Measurements from ENCODE around the gene APH1A. TPM values are rescaled to one million over a fixed set of nuclear protein-coding genes. Genes with fewer than 3 reads are reported as not detected.
A peak's percentile ranks its signal among the peaks of the same experiment; 100 is the strongest.

Gene APH1A
- total and polyA plus RNA-seq, 2 of the 13 experiments (the other 11 are each of a cell fraction or from before 2014, with no cell fraction given) = 114 to 130 TPM

- 0 out of 2 replicates have a peak, but pooled peaks have one; percentile 39 for TF ChIP-seq ZNF513 (CRISPR knock-in tag; conservative IDR thresholded peaks at IDR 0.05)
- TF ChIP-seq IKZF1 (IDR thresholded peaks at IDR 0.05) = no peak
- no peak for TF ChIP-seq ZNF670 (CRISPR knock-in tag; IDR thresholded peaks at IDR 0.05; ENCODE audit: borderline replicate concordance)
- TF ChIP-seq SAFB2 (CRISPR knock-in tag; IDR thresholded peaks at IDR 0.05; ENCODE audit: borderline replicate concordance, low read depth) = no peak
- TF ChIP-seq ARID5B (CRISPR knock-in tag; IDR thresholded peaks at IDR 0.05) = peak; percentile 55; the same call in 1 of the 2 replicates
- peak; percentile 64 for TF ChIP-seq TFDP2 (CRISPR knock-in tag; IDR thresholded peaks at IDR 0.05)
- no peak for TF ChIP-seq ZSCAN25 (CRISPR knock-in tag; IDR thresholded peaks at IDR 0.05)
- peak; percentile 47; the same call in 1 of the 2 replicates for TF ChIP-seq TFE3 (CRISPR knock-in tag; IDR thresholded peaks at IDR 0.05)
- peak; percentile 71 for TF ChIP-seq ZNF18 (CRISPR knock-in tag; IDR thresholded peaks at IDR 0.05; ENCODE audit: insufficient replicate concordance)
- TF ChIP-seq HNF1A (IDR thresholded peaks at IDR 0.05; ENCODE audit: low read depth) = no peak
- no peak for TF ChIP-seq HNF1A (CRISPR knock-in tag; IDR thresholded peaks at IDR 0.05; ENCODE audit: borderline replicate concordance)
Observed at GRCh38 chr1:150234566-150235293, 34.1 kb downstream of the APH1A start (continued).

Measured in HepG2 (cell line).